ENCODE data around the gene DUOX2.

The DUOX2 gene

GRCh38 chr15:45114076-45114750, at the start of gene DUOX2, which contains the start of gene DUOXA2:
TSS of gene DUOX2 (minus strand) at chr15:45114172. CDS start at chr15:45113411, 761 bp downstream.
TSS of gene DUOXA2 (plus strand) at chr15:45114326. CDS start at chr15:45114606, 280 bp downstream.
- DNase-seq (ENCODE audit: low read depth): no peak

- no peak for DNase-seq (ENCODE audit: low read depth)
Observed at GRCh38 chr15:45163508-45163856, 49.5 kb upstream of the DUOX2 start.

DNA sequence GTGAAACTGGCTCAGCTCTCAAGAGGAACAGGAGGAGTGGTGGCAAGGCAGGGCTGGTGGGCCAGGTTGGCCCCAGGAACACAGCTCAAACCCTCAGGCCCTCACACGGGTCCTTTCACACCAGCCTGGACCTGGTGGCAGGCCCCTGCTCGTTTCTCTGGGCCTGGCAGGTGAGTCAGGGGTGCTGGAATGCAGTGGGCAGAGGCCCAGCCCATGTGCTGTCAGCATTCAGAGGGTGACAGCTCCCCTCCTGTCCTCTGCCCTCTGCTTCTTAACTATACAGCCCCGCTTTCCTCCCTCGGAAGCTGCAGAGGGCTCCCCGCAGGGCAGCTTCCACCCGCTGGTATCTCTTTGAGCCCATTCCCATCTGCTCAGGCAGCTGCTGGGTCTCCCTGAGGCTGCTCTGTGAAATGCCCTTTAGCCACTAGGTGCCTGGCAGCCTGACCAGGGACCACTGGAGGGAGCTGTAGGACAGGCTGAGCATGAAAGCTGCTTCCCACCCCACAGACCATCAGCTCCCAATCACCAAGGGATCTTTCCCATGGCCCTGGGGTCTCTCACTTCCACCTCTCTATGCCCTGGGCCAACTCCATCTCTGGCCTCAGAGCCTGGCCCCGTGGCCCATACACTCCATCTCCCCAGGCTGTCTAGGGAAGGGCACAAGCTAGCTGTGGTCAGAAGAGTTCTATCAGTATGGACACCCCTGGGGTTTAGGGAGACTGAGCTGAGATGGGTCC, 49.0 kb upstream of the DUOX2 start:
- no peak for DNase-seq (ENCODE audit: low read depth)

- DNase-seq (ENCODE audit: low read depth): no peak
Observed at GRCh38 chr15:45161666-45162065, 47.7 kb upstream of the DUOX2 start.

DNA sequence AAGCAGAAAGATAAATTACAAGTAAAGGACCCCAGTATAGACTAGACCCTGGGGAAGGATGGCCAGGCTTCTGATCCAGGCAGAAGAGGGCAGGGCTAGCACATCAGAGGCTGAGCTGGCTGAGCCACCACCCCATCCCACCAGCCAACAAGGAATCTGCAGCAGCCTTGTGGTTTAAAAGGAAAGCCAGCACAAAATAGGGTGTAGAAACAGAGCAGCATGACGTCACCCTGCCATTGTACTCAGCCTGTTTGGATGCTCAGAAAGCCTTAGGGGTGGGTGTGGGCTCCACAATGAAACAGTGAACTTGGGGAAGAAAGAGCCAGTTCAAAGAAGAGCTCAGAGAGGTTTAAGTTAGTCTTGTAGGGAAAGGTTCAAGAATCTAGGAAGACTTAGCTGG, 44.0 kb upstream of the DUOX2 start:
- DNase-seq (ENCODE audit: low read depth): no peak

GRCh38 chr15:45156744-45157455, 42.9 kb upstream of the DUOX2 start:
- DNase-seq (ENCODE audit: low read depth): no peak

DNA sequence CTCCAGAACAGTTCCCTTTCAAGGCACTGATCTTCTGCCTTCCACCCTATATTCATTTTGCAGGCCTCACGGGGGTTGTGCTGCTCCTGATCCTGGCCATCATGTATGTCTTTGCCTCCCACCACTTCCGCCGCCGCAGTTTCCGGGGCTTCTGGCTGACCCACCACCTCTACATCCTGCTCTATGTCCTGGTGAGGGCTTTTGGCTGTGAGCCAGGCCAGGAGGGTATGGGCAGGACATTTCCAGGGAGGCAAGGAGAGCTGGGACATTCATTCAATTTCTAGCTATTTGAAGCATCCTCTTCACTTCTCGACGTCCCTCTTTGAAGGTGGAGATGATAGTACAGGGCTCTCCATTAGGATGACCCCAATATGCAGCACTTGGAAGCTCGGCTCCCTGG, 41.8 kb upstream of the DUOX2 start:
- no peak for DNase-seq (ENCODE audit: low read depth)

GRCh38 chr15:45151998-45152828, 38.2 kb upstream of the DUOX2 start:
- no peak for DNase-seq (ENCODE audit: low read depth)

GRCh38 chr15:45150997-45151396, 37.0 kb upstream of the DUOX2 start:
- DNase-seq (ENCODE audit: low read depth): no peak

DNA sequence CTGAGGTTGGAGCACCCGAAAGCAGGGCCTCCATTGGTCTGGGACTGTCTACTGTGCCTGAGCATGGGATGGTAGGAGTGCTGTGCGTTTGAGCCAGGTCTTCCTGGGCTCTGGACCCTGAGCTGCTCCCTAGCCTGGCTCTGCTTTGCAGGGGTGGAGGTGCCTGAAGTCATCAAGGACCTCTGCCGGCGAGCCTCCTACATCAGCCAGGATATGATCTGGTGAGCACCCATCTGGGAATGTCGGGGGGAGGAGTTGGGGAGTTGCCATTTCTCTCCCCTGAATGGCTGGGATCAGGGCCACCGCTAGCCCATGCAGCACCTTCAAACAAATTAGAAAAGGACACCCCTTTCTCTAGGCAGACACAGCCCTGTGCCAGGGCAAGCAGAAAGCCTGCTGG, 36.5 kb upstream of the DUOX2 start:
- DNase-seq (ENCODE audit: low read depth): no peak

DNA sequence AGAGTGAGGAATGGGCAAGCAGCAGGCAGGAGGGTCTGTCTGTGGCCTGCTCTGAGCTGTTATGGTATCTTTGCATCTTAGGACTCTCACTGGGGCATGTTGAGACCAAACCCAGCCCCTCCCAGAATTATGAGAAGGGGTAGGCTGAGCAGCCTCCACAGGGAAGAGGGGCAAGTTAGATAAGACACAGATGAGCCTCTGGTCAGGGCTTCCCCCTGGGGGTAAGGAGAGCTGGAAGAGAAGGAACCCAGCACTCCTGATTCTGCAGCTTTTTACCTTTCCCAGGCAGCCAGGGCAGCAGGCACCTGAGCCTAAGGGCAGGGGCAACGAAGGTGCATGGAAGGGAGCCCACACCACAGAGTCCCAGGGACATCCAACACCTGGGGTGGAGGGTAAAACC, 35.1 kb upstream of the DUOX2 start:
- DNase-seq (ENCODE audit: low read depth): no peak

- DNase-seq (ENCODE audit: low read depth): no peak
Observed at GRCh38 chr15:45148076-45149059, 34.4 kb upstream of the DUOX2 start.

GRCh38 chr15:45147606-45148005, 33.6 kb upstream of the DUOX2 start:
- no peak for DNase-seq (ENCODE audit: low read depth)

GRCh38 chr15:45146405-45146804, 32.4 kb upstream of the DUOX2 start:
- no peak for DNase-seq (ENCODE audit: low read depth)

- DNase-seq (ENCODE audit: low read depth): no peak
Observed at GRCh38 chr15:45144775-45145174, 30.8 kb upstream of the DUOX2 start.

- DNase-seq (ENCODE audit: low read depth): no peak
Observed at GRCh38 chr15:45143946-45144345, 30.0 kb upstream of the DUOX2 start.

DNA sequence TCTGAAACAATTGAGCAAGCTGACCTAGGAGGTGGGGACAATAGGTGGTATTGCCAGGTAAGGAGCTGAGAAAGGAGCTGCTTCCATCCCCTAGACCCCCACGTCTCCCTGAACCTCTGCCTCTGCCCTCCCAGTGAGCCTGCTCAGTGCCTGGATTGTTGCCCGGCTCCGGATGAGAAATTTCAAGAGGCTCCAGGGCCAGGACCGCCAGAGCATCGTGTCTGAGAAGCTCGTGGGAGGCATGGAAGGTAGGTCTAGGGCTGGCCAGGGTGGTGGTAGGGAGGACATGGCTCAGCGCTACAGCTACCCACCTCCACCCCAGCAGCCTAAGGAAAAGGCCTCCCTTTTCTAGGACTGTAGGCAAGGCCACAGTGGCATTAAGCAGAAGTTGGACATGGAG, 29.1 kb upstream of the DUOX2 start:
- DNase-seq (ENCODE audit: low read depth): no peak

DNA sequence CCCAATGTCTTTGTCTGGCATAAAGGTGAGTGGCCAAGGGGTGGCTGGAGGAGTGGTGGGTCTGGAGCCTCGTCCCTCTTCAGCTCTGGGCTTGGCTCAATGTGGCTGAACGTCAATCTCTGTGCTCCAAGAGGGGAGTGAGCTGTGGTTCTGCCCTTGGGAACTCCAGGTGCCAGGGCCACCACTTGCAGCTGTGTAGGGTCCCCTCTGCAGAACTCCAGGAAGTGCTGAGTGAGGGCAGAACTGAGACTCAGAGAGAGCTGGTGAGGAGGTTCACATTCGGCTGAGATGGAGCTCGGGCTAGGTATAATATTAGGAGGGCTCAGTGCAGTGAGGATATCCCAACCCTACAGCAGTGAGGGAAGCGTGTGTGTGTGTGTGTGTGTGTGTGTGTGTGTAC, 27.4 kb upstream of the DUOX2 start:
- no peak for DNase-seq (ENCODE audit: low read depth)

DNA sequence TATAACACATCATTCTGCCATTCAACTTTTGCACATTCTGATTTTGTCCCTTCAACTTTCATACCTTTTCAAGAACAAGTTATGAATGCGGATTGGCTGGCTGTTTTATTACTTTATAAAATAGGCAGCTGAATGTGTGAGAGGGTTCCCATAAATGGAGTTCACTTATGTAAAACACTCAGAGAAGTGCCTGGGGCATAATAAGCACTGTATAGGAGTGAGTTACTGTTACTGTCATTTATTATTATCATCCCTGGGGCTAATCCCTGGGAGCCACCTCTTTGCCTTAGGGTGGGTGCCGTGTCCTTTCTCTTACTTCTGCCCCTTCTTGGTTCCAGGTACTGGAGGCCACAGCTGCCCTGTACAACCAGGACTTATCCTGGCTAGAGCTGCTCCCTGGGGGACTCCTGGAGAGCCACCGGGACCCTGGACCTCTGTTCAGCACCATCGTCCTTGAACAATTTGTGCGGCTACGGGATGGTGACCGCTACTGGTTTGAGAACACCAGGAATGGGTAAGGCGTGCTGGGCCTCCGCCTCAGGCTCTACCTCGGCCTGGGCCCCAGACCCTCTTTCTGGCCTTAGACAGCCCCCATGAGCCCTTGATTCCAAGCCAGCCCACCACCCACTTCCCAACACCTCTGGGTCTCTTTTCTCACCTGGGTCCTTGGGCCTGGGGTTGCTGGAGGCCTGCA, 26.7 kb upstream of the DUOX2 start:
- no peak for DNase-seq (ENCODE audit: low read depth)

DNA sequence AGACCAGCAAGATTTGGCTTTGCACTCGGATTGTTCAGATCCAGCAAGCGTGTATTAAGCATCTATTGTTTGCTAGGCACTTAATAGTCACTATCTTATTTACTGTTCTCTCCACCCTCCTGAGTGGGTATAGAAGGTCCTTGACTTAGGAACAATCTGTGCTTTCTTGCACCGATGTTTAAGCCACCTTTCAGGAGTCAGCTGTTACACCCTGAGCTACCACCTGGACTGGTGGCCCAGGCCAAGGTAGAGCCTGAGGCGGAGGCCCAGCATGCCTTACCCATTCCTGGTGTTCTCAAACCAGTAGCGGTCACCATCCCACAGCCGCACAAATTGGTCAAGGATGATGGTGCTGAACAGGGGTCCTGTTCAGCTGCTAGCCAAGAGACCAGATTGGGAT, 25.8 kb upstream of the DUOX2 start:
- no peak for DNase-seq (ENCODE audit: low read depth)

Measured in stimulated activated CD8-positive, alpha-beta memory T cell treated with anti-CD3 and anti-CD28 coated beads, Interleukin-7, amount 100 ng/mL, for 24 hours (primary cell).